Measurements from ENCODE around the gene PRH2.

- TF ChIP-seq CBFB (CRISPR knock-in tag; IDR thresholded peaks at IDR 0.05; ENCODE audit: low read depth) (no peak), CTCF (IDR thresholded peaks at IDR 0.05) (no peak), FOXJ3 (CRISPR knock-in tag; IDR thresholded peaks at IDR 0.05; ENCODE audit: borderline replicate concordance) (no peak), IRF1 (CRISPR knock-in tag; IDR thresholded peaks at IDR 0.05) (no peak), USF2 (CRISPR knock-in tag; IDR thresholded peaks at IDR 0.05) (no peak), CREB1 (CRISPR knock-in tag; IDR thresholded peaks at IDR 0.05) (no peak), USF1 (CRISPR knock-in tag; IDR thresholded peaks at IDR 0.05) (no peak), ETV6 (CRISPR knock-in tag; IDR thresholded peaks at IDR 0.05) (no peak), NFYB (CRISPR knock-in tag; conservative IDR thresholded peaks at IDR 0.05; ENCODE audit: low read depth) (no peak), ZNF425 (CRISPR knock-in tag; conservative IDR thresholded peaks at IDR 0.05) (no peak), ATF3 (CRISPR knock-in tag; conservative IDR thresholded peaks at IDR 0.05) (no peak), ZNF138 (CRISPR knock-in tag; conservative IDR thresholded peaks at IDR 0.05) (no peak)
These were observed 18.7 kb upstream of the PRH2 start for GRCh38 chr12:10910380-10910779.

Measured in WTC11 (cell line).